ENCODE results near the gene MGAT5B. TPM values are rescaled to one million over a fixed set of nuclear protein-coding genes. Genes with fewer than 3 reads are reported as not detected.

The MGAT5B gene
- total and polyA plus RNA-seq, 2 donors from 2014 or later = 0.56 to 2.3 TPM

DNA sequence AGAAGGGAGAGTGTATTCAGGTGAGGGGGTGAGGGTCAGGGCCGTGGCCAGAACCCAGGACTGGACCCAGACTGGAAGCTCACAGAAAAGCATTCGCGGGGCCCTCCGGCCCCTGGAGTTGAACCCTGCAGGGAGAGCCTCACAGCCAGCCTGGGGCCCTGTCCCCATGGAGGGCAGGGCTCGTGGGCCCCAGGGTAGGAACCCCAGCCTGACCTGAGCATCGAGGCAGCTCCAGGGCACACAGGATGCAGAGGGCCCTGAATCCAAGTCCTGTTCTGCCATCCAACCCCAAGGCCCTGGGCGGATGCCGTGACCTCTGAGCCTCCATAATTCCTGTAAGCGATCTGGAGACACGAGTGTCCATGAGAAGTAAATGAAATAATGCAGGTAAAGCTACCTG lies 79.1 kb downstream of the MGAT5B start:
- H3K27ac ChIP-seq (ENCODE audit: low read depth in 2 of 2, low read length in 2 of 2) = no peak overlapping the region
- FAIRE-seq = no peak
- DNase-seq = no peak
- intact Hi-C loops (cut with DNase I) = no loop called here
- no peaks in the 10 kb centered on the region for H3K36me3 ChIP-seq (ENCODE audit: control insufficient read depth in 2 of 3, insufficient read depth in 3 of 3, low read length in 3 of 3)
- H3K4me1 ChIP-seq (ENCODE audit: control insufficient read depth in 2 of 3, insufficient read depth in 2 of 3, low read depth in 1 of 3, low read length in 3 of 3) = no peaks in the 10 kb centered on the region
- H3K4me3 ChIP-seq (ENCODE audit: low read length in 3 of 3) = no peak overlapping the region
- H3K27me3 ChIP-seq (ENCODE audit: control insufficient read depth, insufficient read depth, low read length) = no peaks in the 10 kb centered on the region
- H3K9ac ChIP-seq (ENCODE audit: low read length in 3 of 3) = no peak overlapping the region
- H3K9me3 ChIP-seq (ENCODE audit: control insufficient read depth in 2 of 3, insufficient read depth in 1 of 3, low read length in 3 of 3) = no peaks in the 10 kb centered on the region
- TF ChIP-seq, protein P1, sequence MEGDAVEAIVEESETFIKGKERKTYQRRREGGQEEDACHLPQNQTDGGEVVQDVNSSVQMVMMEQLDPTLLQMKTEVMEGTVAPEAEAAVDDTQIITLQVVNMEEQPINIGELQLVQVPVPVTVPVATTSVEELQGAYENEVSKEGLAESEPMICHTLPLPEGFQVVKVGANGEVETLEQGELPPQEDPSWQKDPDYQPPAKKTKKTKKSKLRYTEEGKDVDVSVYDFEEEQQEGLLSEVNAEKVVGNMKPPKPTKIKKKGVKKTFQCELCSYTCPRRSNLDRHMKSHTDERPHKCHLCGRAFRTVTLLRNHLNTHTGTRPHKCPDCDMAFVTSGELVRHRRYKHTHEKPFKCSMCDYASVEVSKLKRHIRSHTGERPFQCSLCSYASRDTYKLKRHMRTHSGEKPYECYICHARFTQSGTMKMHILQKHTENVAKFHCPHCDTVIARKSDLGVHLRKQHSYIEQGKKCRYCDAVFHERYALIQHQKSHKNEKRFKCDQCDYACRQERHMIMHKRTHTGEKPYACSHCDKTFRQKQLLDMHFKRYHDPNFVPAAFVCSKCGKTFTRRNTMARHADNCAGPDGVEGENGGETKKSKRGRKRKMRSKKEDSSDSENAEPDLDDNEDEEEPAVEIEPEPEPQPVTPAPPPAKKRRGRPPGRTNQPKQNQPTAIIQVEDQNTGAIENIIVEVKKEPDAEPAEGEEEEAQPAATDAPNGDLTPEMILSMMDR (IDR thresholded peaks at IDR 0.05; ENCODE audit: borderline replicate concordance, extremely low read depth, insufficient read depth) = no peak

DNA sequence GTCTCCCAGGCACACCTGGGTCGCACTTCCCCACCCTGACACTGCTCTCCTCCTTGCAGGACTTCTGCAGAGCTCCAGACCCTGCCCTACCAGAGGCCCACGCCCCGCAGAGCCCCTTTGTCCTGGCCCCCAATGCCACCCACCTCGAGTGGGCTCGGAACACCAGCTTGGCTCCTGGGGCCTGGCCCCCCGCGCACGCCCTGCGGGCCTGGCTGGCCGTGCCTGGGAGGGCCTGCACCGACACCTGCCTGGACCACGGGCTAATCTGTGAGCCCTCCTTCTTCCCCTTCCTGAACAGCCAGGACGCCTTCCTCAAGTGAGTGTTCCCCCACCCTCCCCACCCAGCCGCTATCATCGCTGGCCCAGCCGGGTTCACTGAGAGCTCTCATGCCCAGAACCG lies 79.6 kb downstream of the MGAT5B start:
- H3K27ac ChIP-seq (ENCODE audit: low read depth in 2 of 2, low read length in 2 of 2) = no peak overlapping the region
- no peak overlapping the region for H3K4me3 ChIP-seq (ENCODE audit: low read length in 3 of 3)

DNA sequence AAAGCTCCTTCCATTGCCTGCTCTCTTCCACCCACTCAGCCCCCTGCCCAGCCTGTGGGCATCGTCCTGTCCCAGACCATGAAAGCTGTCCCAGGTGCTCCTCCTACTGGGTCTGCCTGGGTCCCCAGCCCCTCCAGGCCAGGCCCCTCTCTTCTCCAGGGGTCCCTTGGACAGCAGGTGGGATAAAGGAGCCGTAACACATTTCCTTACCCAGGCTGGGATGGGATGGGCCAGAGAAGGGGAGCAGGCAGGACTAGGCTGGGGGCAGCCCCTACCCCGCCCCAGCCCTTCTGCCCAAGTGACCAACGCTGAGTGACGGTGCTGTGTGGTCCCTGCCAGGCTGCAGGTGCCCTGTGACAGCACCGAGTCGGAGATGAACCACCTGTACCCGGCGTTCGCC lies 80.1 kb downstream of the MGAT5B start:
- Histone ChIP-seq H3K27me3 (ENCODE audit: control insufficient read depth, insufficient read depth, low read length) (no peaks in the 10 kb centered on the region), H3K27ac (ENCODE audit: low read depth in 2 of 2, low read length in 2 of 2) (no peak overlapping the region), H3K9ac (ENCODE audit: low read length in 3 of 3) (no peak overlapping the region), H3K36me3 (ENCODE audit: control insufficient read depth in 2 of 3, insufficient read depth in 3 of 3, low read length in 3 of 3) (no peaks in the 10 kb centered on the region), H3K4me1 (ENCODE audit: control insufficient read depth in 2 of 3, insufficient read depth in 2 of 3, low read depth in 1 of 3, low read length in 3 of 3) (no peaks in the 10 kb centered on the region), H3K9me3 (ENCODE audit: control insufficient read depth in 2 of 3, insufficient read depth in 1 of 3, low read length in 3 of 3) (no peaks in the 10 kb centered on the region), H3K4me3 (ENCODE audit: low read length in 3 of 3) (no peak overlapping the region)
- no peak for FAIRE-seq
- no peak for DNase-seq
- TF ChIP-seq, protein P1 (IDR thresholded peaks at IDR 0.05; ENCODE audit: borderline replicate concordance, extremely low read depth, insufficient read depth) = no peak
- intact Hi-C loops (cut with DNase I) = no loop called here

More for the DNA sequence above, 79.6 kb downstream of the MGAT5B start:
- Histone ChIP-seq H3K27me3 (ENCODE audit: control insufficient read depth, insufficient read depth, low read length) (no peaks in the 10 kb centered on the region), H3K36me3 (ENCODE audit: control insufficient read depth in 2 of 3, insufficient read depth in 3 of 3, low read length in 3 of 3) (no peaks in the 10 kb centered on the region), H3K9ac (ENCODE audit: low read length in 3 of 3) (no peak overlapping the region), H3K4me1 (ENCODE audit: control insufficient read depth in 2 of 3, insufficient read depth in 2 of 3, low read depth in 1 of 3, low read length in 3 of 3) (no peaks in the 10 kb centered on the region), H3K9me3 (ENCODE audit: control insufficient read depth in 2 of 3, insufficient read depth in 1 of 3, low read length in 3 of 3) (no peaks in the 10 kb centered on the region)
- no peak for FAIRE-seq
- TF ChIP-seq, protein P1 (IDR thresholded peaks at IDR 0.05; ENCODE audit: borderline replicate concordance, extremely low read depth, insufficient read depth) = no peak
- intact Hi-C loops (cut with DNase I) = no loop called here
- no peak for DNase-seq

DNA sequence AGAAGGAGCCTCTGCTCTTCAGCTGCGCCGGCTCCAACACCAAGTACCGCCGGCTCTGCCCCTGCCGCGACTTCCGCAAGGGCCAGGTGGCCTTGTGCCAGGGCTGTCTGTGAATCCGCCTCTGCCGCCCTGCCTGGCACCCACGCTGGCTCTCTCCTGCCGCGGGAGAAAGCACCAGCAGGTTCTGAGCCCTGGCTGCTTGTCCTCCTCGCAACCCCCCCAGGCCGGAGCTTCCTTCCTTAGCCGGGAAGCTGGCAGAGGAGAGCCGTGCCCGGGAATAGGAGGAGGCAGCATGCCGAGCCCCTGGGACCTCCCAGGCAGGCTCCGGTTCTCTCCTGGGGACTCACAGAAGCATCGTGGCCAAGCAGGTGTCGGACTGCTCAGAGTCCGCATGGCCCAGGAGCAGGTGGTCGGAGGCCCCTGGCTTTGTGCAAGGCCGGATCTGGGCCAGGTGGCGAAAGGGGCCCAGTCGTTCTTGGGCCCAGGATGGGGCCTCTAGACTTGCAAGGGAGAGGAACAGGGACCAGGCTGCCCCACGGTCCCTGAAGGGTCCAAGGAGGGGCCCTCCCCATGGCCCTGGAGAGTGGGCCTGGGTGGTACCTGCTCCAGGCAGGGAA lies 80.6 kb downstream of the MGAT5B start:
- Histone ChIP-seq H3K4me3 (ENCODE audit: low read length in 3 of 3) (no peak overlapping the region), H3K27ac (ENCODE audit: low read depth in 2 of 2, low read length in 2 of 2) (no peak overlapping the region), H3K36me3 (ENCODE audit: control insufficient read depth in 2 of 3, insufficient read depth in 3 of 3, low read length in 3 of 3) (no peaks in the 10 kb centered on the region), H3K9me3 (ENCODE audit: control insufficient read depth in 2 of 3, insufficient read depth in 1 of 3, low read length in 3 of 3) (no peaks in the 10 kb centered on the region), H3K4me1 (ENCODE audit: control insufficient read depth in 2 of 3, insufficient read depth in 2 of 3, low read depth in 1 of 3, low read length in 3 of 3) (no peaks in the 10 kb centered on the region), H3K9ac (ENCODE audit: low read length in 3 of 3) (no peak overlapping the region), H3K27me3 (ENCODE audit: control insufficient read depth, insufficient read depth, low read length) (no peaks in the 10 kb centered on the region)
- TF ChIP-seq, protein P1 (IDR thresholded peaks at IDR 0.05; ENCODE audit: borderline replicate concordance, extremely low read depth, insufficient read depth) = no peak
- intact Hi-C loops (cut with DNase I) = no loop called here
- DNase-seq (no peak), FAIRE-seq (no peak)
